Neural progenitor cell (in vitro differentiated cells): Measurements from ENCODE around the gene SCN2A. TPM values are rescaled to one million over a fixed set of nuclear protein-coding genes. Genes with fewer than 3 reads are reported as not detected.

Experiments used
- DNase-seq: peaks from one replicate; pipeline ENCODE4 v3.0.0-alpha.2; 2016; ENCODE audit warnings: low spot score
- H2AFZ ChIP-seq: fragments of 200-600 bp; sonication (generic); replicated peaks from 2 replicates; pipeline ENCODE4 v1.6.1; 2016; ENCODE audit warnings: antibody characterized with exemption
- H3F3A ChIP-seq: fragments of 200-600 bp; sonication (generic); 2 replicates; pipeline ENCODE4 v1.6.1; 2016; ENCODE audit warnings: antibody characterized with exemption, low read depth
- H3K27ac ChIP-seq: fragments of 200-600 bp; sonication (generic); 2 replicates; pipeline ENCODE4 v1.5.1; 2016; ENCODE audit warnings: mild to moderate bottlenecking
- H3K27me3 ChIP-seq: fragments of 200-600 bp; sonication (generic); 2 replicates; pipeline ENCODE4 v1.6.1; 2016; ENCODE audit warnings: mild to moderate bottlenecking, moderate library complexity
- H3K36me3 ChIP-seq: fragments of 200-600 bp; sonication (generic); 2 replicates; pipeline ENCODE4 v1.5.1; 2016
- H3K4me1 ChIP-seq: fragments of 200-600 bp; sonication (generic); 2 replicates; pipeline ENCODE4 v1.6.1; 2016; ENCODE audit warnings: mixed run types
- H3K4me2 ChIP-seq: fragments of 200-600 bp; sonication (generic); 2 replicates; pipeline ENCODE4 v1.6.1; 2016
- H3K4me3 ChIP-seq: fragments of 200-600 bp; sonication (generic); 2 replicates; pipeline ENCODE4 v1.5.1; 2016
- H3K79me2 ChIP-seq: fragments of 200-600 bp; sonication (generic); 2 replicates; pipeline ENCODE4 v1.6.1; 2016; ENCODE audit warnings: low read depth
- H3K9ac ChIP-seq: fragments of 200-600 bp; sonication (generic); 2 replicates; pipeline ENCODE4 v1.6.1; 2016
- H3K9me3 ChIP-seq: fragments of 200-600 bp; sonication (generic); 2 replicates; pipeline ENCODE4 v1.5.1; 2016; ENCODE audit warnings: low read depth
- H4K20me1 ChIP-seq: fragments of 200-600 bp; sonication (generic); 2 replicates; pipeline ENCODE4 v1.6.1; 2016; ENCODE audit warnings: low read depth
- H3K27ac Mint-ChIP-seq: 3 replicates; pipeline ENCODE4 v1.8.0; 2021; ENCODE audit warnings: mixed read lengths
- H3K27me3 Mint-ChIP-seq: 2 replicates; pipeline ENCODE4 v1.8.0; 2022; ENCODE audit warnings: low read depth, mild to moderate bottlenecking, inconsistent platforms, moderate library complexity, mixed read lengths; ENCODE audit not compliant: insufficient read depth
- H3K36me3 Mint-ChIP-seq: 3 replicates; pipeline ENCODE4 v1.8.0; 2021; ENCODE audit warnings: mixed read lengths
- H3K4me1 Mint-ChIP-seq: 3 replicates; pipeline ENCODE4 v1.8.0; 2021; ENCODE audit warnings: mixed read lengths
- H3K4me3 Mint-ChIP-seq: 3 replicates; pipeline ENCODE4 v1.8.0; 2021; ENCODE audit warnings: mild to moderate bottlenecking, moderate library complexity, mixed read lengths
- H3K9me3 Mint-ChIP-seq: 3 replicates; pipeline ENCODE4 v1.8.0; 2020; ENCODE audit warnings: mixed read lengths
- EZH2 ChIP-seq: fragments of 200-600 bp; sonication (generic); IDR thresholded peaks from 2 replicates; pipeline ENCODE4 v1.6.1; 2017; ENCODE audit warnings: antibody characterized with exemption, mild to moderate bottlenecking, moderate library complexity
- EZH2phosphoT487 ChIP-seq: fragments of 200-600 bp; sonication (generic); IDR thresholded peaks from 2 replicates; pipeline ENCODE4 v1.6.1; 2017; ENCODE audit warnings: antibody characterized with exemption
- total RNA-seq: library from RNA; depleted of rRNA; stranded (reverse); fragments of >200 nt; gene quantifications from 2 replicates; pipeline ENCODE4 v1.2.3, GENCODE V29; 2015; ENCODE audit warnings: low replicate concordance
- TF ChIP-seq, protein P1 (sequence below): fragments of 200-600 bp; sonication (generic); IDR thresholded peaks from 2 replicates; pipeline ENCODE4 v1.5.1; 2017; ENCODE audit warnings: antibody characterized with exemption, mild to moderate bottlenecking

SCN2A gene
- total RNA-seq, 1 donor from 2014 or later = 0.30 TPM

DNA sequence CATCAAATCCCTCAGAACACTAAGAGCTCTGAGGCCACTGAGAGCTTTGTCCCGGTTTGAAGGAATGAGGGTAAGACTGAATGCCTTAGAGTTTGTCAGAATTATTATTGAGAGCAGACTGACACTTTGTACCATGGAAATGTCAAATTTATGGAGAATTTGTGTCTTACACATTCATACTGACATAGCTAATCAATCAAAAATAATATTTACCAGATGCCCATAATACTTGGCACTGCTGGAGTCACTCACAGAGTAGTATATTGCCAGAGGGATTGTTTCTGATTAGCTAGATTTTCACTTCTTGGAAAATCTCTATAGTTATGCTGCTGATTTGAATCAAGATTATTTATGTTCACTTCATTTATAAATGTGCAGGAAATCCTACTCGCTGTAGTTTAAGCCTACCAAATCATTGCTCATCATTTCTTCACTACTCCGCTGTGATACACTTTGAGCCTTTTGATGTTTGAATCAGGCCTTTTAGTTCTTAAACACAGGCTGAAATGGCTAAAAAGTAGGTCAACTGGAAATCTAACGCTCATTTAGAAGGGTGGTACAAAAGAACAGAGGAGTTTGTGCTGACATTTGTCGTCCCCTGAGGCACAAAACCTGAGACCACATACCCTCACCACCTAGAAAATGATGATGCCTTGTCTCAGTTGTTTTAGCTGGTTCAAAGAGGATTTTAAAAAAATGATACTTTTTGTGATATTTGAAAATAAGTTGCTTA lies 134.2 kb downstream of the SCN2A start:
- peaks cover 39% of the 10 kb centered on the region for H3K4me1 Mint-ChIP-seq
- H3K9me3 ChIP-seq = no peaks in the 10 kb centered on the region
- H3K4me2 ChIP-seq = peak overlapping the region; percentile 45
- H3K36me3 ChIP-seq = no peaks in the 10 kb centered on the region
- H3F3A ChIP-seq = peaks cover 26% of the 10 kb centered on the region
- peak overlapping the region; percentile 3 for H3K27ac ChIP-seq
- H3K27me3 ChIP-seq = no peaks in the 10 kb centered on the region
- H3K4me3 Mint-ChIP-seq = no peak overlapping the region
- H2AFZ ChIP-seq = peak overlapping the region; percentile 14
- no peaks in the 10 kb centered on the region for H3K79me2 ChIP-seq
- no peak overlapping the region for H3K9ac ChIP-seq
- H3K36me3 Mint-ChIP-seq = no peaks in the 10 kb centered on the region
- peak; percentile 16 for DNase-seq
- no peak overlapping the region for H3K4me3 ChIP-seq
- H3K9me3 Mint-ChIP-seq = no peaks in the 10 kb centered on the region
- peaks cover 60% of the 10 kb centered on the region for H3K4me1 ChIP-seq
- H4K20me1 ChIP-seq = no peaks in the 10 kb centered on the region
- H3K27ac Mint-ChIP-seq = peak overlapping the region; percentile 28
- TF ChIP-seq EZH2 (no peak), EZH2phosphoT487 (no peak)
- TF ChIP-seq, protein P1, sequence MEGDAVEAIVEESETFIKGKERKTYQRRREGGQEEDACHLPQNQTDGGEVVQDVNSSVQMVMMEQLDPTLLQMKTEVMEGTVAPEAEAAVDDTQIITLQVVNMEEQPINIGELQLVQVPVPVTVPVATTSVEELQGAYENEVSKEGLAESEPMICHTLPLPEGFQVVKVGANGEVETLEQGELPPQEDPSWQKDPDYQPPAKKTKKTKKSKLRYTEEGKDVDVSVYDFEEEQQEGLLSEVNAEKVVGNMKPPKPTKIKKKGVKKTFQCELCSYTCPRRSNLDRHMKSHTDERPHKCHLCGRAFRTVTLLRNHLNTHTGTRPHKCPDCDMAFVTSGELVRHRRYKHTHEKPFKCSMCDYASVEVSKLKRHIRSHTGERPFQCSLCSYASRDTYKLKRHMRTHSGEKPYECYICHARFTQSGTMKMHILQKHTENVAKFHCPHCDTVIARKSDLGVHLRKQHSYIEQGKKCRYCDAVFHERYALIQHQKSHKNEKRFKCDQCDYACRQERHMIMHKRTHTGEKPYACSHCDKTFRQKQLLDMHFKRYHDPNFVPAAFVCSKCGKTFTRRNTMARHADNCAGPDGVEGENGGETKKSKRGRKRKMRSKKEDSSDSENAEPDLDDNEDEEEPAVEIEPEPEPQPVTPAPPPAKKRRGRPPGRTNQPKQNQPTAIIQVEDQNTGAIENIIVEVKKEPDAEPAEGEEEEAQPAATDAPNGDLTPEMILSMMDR = no peak
- no peaks in the 10 kb centered on the region for H3K27me3 Mint-ChIP-seq

DNA sequence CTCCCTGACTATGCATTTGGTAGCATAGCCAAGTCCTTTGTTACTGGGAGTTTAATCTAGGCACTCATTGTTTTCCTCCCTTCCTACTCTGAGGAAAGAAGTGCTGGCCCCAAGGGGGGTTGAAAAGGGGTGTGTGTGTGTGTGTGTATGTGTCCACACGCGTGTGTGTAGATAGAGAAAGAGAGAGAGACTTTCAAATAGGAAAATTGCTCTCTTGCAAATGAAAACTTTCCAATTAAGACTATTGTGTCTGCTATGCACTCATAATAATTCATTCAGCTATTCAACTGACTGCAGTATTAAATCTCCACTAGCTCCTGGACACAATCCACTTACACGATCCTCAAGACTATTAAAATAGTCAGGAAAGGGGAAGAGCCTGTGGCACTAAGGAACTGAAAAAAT lies 137.4 kb downstream of the SCN2A start:
- TF ChIP-seq EZH2 (no peak), EZH2phosphoT487 (no peak)
- TF ChIP-seq, protein P1 = no peak
- H4K20me1 ChIP-seq = no peaks in the 10 kb centered on the region
- Mint-ChIP-seq H3K4me3 (no peak overlapping the region), H3K27me3 (no peaks in the 10 kb centered on the region), H3K36me3 (no peaks in the 10 kb centered on the region), H3K9me3 (no peaks in the 10 kb centered on the region), H3K4me1 (peaks cover 29% of the 10 kb centered on the region), H3K27ac (peak overlapping the region; percentile 77)
- H3F3A ChIP-seq = peaks cover 10% of the 10 kb centered on the region
- H3K9ac ChIP-seq = no peak overlapping the region
- H3K9me3 ChIP-seq = no peaks in the 10 kb centered on the region
- no peaks in the 10 kb centered on the region for H3K36me3 ChIP-seq
- no peak overlapping the region for H3K4me3 ChIP-seq
- DNase-seq = peak; percentile 62
- no peaks in the 10 kb centered on the region for H3K79me2 ChIP-seq
- H3K27me3 ChIP-seq = no peaks in the 10 kb centered on the region
- no peak overlapping the region for H2AFZ ChIP-seq
- peaks cover 41% of the 10 kb centered on the region for H3K4me1 ChIP-seq
- no peak overlapping the region for H3K27ac ChIP-seq
- H3K4me2 ChIP-seq = no peak overlapping the region

GRCh38 chr2:165382362-165382761 lies 143.1 kb downstream of the SCN2A start:
- Histone ChIP-seq H3K4me2 (no peak overlapping the region), H4K20me1 (no peaks in the 10 kb centered on the region), H3K27me3 (no peaks in the 10 kb centered on the region), H2AFZ (no peak overlapping the region), H3K79me2 (no peaks in the 10 kb centered on the region), H3K9me3 (no peaks in the 10 kb centered on the region), H3K27ac (no peak overlapping the region), H3K9ac (no peak overlapping the region), H3K4me3 (no peak overlapping the region), H3F3A (no peaks in the 10 kb centered on the region), H3K4me1 (peaks cover 9% of the 10 kb centered on the region), H3K36me3 (no peaks in the 10 kb centered on the region)
- no peak for DNase-seq
- H3K9me3 Mint-ChIP-seq = no peaks in the 10 kb centered on the region
- no peak overlapping the region for H3K27ac Mint-ChIP-seq
- H3K36me3 Mint-ChIP-seq = no peaks in the 10 kb centered on the region
- H3K4me3 Mint-ChIP-seq = no peak overlapping the region
- H3K27me3 Mint-ChIP-seq = no peaks in the 10 kb centered on the region
- peaks cover 2% of the 10 kb centered on the region for H3K4me1 Mint-ChIP-seq
- TF ChIP-seq EZH2 (no peak), EZH2phosphoT487 (no peak)
- TF ChIP-seq, protein P1 = no peak
